ENCODE data around the gene SLC4A1.

- TF ChIP-seq FOXM1 (IDR thresholded peaks at IDR 0.05; ENCODE audit: borderline replicate concordance, low read depth) (no peak), TAF1 (IDR thresholded peaks at IDR 0.05; ENCODE audit: low read depth) (no peak), EGR1 (IDR thresholded peaks at IDR 0.05) (no peak), EP300 (IDR thresholded peaks at IDR 0.05; ENCODE audit: borderline replicate concordance) (no peak), TCF12 (IDR thresholded peaks at IDR 0.05; ENCODE audit: low read depth) (no peak)
Measured at GRCh38 chr17:44309472-44309871, 41.5 kb upstream of the SLC4A1 start.
